NCI-H748 treated with DMSO at 0.1 percent for 48 hours (cell line): Measurements from ENCODE around the gene ASAP3.
"Not testable (repeated sequence)": the region's sequence is repeated elsewhere in the genome, so short reads cannot be mapped to it uniquely, and the experiment has no call there.

ENCODE experiments used
- DNase-seq: peaks from one replicate; lab custom pipeline; 2025; lab: John Stamatoyannopoulos, UW

The ASAP3 gene

DNA sequence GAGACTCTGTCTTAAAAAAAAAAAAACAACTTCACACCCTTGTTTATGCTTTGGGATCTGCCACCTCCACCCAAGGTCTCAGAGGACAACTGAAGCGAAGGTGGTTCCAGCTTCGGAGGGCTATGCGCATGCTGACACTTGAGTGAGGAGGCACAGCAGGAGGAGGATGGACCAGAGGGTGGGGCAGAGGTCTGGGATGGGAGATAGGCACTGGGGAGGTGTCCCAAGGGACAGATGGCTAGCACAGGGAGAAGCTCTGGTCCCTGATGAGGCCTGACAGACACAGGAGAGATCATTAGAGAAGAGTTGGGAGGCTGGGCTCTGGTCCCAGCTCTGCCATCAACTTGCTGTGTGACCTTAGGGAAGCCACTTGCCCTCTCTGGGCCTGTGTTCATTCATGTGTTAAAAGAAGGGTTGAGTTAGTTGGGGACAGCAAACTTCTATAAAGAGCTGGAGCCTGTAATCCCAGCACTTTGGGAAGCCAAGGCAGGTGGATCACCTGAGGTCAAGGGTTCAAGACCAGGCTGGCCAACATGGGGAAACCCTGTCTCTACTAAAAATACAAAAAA, 30.2 kb upstream of the ASAP3 start:
- no peak for DNase-seq

DNA sequence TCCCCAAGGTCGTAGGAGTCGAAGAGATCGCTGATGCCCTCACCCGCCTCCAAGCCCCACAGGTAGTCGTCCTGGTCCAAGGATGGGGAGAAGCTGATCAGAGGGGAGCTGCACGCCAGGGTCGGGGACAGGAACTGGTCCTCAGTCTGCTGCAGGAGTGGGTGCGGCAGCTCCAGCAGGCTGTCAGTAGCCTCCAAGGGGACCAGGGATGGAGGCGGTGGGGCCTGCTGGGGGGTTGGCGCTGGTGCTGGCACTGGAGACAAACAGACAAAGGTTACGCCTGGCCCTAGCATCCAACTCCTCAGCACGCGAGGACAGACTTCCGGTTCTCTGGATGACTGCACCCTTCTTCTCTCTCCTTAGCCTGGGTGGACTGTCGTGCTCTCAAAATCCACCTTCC, 25.9 kb upstream of the ASAP3 start:
- DNase-seq, result no peak

DNA sequence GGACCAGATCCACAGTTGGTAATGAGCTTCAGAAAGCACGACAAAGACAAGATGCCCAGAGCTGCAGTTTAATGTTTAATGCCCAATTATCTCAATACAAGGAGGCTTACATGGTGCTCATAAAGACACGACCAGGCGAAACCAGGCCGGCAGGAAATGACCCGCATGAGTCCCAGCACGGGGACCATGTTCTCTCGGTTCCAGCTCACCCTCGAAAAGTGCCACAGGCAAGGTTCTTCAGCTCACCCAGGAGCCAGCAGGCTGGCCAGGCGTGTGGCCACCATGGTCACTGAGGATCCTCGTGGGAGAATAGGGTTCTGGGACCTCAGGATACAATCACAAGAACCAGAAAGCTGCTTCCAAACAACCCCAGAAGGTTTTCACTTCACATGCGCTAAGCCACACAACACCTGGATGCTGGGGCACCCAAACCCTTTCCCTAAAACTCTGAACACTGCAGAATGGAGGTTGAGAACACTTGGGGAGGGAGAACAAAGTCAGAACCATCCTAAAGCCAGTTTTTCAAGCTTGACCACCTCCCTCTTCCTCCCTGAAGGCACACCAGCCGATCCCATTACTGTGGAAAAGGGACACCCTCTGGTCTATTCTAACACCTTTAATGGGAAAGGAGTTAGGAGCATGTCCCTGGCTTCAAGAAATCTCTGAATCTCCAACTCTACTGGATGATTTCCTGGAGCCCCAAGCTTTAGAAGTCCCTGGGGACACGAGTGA, 22.6 kb upstream of the ASAP3 start:
- DNase-seq, result no peak

DNA sequence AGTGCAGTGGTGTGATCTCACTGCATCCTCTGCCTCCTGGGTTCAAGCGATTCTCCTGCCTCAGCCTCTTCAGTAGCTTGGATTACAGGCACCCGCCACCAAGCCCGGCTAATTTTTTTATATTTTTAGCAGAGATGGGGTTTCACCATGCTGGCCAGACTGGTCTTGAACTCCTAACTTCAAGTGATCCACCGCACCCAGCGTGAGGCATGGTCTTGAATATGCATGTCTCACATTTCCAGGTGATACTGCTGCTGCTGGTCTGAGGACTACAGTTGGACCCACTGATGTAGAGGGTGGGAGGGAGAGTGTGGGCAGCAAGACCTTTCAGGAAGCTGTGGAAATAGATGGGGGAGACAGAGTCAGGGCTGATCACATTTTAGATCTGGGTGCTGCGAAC, 21.9 kb upstream of the ASAP3 start:
- DNase-seq, result no peak

DNA sequence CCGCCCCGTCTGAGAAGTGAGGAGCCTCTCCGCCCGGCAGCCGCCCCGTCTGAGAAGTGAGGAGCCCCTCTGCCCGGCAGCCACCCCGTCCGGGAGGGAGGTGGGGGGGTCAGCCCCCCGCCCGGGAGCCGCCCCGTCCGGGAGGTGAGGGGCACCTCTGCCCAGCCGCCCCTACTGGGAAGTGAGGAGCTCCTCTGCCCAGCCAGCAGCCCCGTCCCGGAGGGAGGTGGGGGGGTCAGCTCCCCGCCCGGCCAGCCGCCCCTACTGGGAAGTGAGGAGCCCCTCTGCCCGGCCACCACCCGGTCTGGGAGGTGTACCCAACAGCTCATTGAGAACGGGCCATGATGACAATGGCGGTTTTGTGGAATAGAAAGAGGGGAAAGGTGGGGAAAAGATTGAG, 20.2 kb upstream of the ASAP3 start:
- DNase-seq, result not testable (repeated sequence)

DNA sequence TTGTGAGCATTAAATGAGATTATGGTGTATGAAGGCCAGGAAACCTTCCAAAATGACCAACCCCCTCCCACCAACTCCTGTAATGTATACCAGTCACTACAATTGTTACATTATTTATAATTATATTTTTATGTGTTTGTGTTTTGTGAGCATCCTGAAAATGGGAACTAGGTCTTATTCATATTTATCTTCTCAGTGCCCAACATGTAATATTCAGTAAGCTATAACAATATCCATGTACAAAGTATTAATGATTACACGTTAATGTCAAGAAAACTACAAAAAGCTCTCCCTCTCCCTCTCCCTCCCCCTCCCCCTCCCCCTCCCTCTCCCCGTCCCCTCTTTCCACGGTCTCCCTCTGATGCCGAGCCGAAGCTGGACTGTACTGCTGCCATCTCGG, 19.0 kb upstream of the ASAP3 start:
- no peak for DNase-seq

DNA sequence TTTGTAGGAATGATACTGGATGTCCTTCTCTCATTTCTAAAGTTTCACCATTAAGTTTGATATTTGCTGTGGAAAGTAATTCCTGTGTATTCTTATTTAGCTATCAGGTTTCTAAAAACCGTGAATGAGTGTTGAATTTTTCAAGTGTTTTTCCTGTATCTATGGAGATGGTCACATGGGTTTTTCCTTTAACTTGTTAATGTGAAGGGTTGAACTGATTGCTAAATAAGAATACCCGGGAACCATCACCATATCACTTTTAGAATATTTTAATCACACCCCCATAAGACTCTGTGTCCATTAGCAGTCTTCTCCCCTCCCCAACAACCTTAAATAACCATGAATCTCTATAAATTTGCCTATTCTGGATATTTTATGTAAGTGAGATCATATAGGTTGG, 16.5 kb upstream of the ASAP3 start:
- DNase-seq, result no peak

DNA sequence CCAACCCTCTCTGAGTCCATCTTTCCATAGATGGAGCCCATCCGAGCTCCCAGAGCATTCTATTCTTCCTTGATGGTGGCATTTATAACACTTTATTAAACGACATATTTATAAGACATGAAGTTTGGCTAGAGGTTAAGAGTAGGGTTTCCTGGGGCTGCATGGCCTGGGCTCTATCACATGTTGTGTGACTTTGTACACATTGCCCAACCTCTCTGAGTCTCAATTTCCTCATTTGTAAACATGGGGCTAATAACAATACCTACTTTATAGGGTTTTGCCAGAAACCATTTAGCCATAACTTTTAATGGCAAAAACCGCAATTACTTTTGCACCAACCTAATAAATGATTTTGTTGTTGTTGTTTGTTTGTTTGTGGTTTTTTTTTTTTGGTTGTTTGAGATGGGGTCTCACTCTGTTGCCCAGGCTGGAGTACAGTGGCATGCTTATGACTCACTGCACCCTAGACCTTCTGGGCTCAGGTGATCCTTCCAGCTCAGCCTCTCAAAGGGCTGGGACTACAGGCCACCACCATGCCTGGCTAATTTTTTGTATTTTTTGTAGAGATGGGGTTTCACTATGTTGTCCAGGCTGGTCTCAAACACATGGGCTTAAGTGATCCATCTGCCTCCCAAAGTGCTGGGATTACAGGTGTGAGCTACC, 13.9 kb upstream of the ASAP3 start:
- DNase-seq, result no peak

DNA sequence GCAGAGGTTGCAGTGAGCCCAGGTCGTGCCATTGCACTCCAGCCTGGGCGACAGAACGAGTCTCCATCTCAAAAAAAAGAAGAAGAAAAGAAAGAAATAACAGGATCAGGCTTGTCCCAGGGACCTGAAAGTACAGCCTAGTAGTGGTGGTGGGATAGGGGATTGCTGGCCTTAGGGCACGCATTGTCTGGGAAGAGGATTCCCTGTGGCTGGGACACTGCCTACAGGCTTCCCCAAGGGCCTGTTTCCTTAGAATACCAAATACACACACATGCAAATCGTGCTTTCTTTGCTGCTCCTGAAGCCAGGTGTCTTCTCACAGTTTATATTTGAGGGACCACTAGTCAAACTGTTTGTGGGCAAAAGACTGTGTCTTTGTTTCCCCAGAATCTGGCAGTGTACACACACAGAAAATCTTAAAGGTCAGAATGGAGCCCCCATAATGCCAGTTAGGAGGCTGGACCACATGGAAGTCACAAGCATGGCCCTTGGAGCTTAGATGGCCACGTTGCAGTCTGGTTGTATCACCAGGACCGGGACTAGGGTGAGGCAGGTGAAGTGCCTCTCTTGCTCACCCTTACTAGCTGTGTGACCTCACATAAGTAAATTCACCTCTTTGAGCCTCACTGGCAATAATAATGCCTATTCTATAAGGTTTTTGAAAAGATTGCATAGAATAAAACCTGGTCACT, 12.7 kb upstream of the ASAP3 start:
- no peak for DNase-seq

DNA sequence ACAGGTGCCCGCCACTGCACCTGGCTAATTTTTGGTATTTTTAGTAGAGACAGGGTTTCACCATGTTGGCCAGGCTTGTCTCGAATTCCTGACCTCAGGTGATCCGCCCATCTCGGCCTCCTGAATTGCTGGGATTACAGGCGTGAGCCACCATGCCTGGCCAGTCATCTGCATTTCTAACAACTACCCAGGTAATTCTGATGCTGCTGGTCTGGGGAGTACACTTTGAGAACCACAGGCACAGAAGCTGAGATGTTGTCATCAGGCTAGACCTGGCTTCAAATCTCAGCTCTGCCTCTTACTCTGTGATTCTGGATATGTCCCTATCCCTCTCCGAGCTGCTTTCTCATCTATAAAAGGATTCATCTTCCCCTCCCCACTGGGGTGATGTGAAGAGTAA, 10.9 kb upstream of the ASAP3 start:
- DNase-seq, result not testable (repeated sequence)

DNA sequence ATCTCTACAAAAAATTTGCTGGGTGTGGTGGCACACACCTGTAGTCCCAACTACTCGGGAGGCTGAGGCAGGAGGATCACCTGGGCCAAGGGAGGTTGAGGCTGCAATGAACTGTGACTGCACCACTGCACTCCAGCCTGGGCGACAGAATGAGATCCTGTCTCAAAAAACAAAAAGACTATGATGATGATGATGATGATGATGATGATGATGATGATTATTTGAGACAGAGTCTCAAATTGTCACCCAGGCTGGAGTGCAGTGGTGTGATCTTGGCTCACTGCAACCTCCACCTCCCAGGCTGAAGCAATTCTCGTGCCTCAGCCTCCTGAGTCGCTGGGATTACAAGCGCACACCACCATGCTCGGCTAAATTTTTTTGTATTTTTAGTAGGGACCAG, 8.8 kb upstream of the ASAP3 start:
- DNase-seq, result not testable (repeated sequence)

DNA sequence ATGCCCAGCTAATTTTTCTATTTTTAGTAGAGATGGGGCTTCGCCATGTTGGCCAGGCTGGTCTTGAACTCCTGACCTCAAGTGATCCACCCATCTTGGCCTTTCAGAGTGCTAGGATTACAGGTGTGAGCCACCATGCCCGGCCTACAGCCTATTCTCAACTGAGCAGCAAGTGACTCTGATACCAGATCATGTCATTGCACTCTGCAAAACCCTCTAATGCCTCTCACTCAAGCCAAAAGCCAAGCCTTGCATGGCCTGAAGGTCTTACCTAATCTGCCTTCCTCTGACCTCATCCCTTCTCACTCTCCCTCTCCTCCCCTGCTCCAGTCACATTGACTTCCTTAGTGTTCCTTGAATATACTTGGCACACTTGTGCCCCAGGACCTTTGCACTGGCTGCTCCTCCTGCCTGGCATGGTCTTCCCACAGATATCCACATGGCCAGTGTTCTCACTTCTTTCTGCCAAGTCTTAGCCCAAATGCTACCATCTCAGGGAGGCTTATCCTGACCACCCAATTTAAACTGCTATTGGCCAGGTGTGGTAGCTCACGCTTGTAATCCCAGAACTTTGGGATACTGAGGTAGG, 8.2 kb upstream of the ASAP3 start:
- DNase-seq, result no peak

DNA sequence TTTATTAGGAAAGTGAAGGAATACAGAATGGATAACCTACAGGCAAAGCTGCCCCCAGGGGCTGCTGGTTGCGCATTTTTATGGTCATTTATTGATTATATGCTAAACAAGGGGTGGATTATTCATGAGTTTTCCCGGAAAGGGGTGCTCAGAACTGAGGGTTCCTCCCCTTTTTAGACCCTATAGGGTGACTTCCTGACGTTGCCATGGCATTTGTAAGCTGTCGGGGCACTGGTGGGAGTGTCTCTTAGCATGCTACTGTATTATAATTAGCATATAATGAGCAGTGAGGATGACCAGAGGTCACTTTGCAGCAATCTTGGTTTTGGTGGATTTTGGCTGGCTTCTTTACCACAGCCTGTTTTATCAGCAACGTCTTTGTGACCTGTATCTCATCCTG, 5.9 kb upstream of the ASAP3 start:
- no peak for DNase-seq

DNA sequence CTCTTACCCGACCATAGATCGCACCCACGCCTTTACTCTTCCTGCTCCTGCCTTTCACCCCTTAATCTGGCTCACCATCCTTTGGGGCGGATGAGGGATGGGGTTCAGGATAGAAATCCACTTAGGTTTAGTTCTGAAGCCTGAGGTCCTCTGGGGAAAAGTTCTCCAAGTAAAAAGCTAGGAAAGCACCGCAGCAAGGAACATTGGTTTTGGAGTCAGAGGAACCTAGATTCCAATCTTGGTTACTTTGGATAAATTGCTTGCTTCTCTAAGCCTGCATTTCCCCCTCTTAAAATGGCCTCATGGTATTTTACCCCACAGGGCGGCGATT, 988 bp upstream of the ASAP3 start:
- no peak for DNase-seq

DNA sequence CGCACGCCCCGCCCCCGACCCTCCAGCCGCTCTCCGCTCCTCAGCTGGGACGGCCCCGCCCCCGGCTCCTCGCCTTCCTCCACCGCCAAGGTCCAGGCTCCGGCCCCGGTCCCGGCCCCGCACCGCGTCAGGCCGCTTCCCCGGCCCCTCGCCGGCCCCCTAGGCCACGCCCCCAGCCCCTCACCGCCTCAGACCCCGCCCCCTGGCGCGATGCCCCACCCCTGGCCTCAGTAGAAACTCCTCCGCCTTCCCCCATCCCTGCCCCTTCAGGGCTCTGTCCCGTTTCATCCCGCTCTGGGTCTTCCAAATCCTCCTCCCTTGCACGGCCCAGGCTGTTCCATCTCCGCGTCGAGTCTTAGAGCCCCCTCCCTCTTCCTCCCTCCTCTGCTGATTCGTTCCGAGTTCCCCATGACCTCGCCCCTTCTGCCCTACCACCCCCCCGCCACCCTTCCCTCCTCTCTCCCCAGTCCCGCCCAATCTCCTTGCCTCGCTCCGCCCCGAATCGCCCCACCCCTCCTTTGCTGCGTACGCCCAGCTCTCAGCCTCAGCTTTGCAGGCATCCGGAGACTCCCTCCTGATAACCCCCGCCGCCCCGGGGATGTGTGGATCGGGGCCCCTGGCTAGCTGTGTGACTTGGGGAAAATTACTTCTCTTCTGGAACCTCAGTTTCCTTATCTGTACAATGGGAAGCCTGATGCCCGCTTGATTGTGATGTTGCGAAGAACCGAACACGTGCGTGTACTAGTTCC, 448 bp upstream of the ASAP3 start:
- peak; percentile 67 for DNase-seq

DNA sequence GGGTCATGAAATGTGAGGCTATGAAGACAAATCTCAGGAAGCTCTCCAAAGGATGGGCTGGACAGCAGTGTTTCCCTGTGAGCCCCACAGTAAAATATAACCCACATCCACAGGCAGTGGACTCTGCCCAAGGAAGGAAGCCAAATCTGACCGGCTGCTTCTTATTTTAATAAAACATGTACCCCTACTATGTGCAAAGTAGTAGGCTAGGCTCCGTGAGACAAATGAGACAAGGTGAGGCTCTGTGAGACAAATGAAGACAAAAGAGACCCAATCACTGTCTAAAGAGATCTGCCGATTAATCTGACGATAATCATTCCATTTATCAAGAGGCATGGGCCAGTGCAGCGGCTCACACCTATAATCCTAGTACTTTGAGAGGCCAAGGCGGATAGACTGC, 2.1 kb downstream of the ASAP3 start:
- no peak for DNase-seq

DNA sequence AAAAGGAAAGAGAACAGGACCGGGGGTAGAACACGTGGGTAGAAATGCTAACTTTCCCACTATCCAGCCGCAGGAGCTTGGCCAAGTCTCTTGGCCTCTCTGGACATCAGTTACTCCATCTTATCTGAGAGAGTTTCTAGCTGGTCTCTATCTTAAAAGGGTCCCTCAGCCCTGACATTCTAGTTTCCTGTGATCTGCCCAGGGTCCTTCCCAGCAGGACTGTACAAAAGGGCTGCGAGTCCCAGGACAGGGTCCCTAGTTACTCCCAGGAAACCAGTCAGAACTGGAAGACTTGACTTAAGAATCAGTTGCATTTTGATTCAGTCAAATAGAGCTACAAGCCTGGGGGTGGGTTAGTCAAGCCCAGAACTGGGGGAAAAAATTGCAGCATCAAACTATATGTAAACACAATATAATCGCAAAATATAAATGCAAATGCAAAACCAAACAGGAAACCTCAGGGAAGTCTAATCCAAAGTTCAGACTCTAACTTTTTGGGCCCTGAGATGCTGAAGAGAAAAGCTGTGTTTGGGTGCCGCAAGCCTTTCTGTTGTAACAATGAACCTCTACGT, 2.9 kb downstream of the ASAP3 start:
- no peak for DNase-seq

DNA sequence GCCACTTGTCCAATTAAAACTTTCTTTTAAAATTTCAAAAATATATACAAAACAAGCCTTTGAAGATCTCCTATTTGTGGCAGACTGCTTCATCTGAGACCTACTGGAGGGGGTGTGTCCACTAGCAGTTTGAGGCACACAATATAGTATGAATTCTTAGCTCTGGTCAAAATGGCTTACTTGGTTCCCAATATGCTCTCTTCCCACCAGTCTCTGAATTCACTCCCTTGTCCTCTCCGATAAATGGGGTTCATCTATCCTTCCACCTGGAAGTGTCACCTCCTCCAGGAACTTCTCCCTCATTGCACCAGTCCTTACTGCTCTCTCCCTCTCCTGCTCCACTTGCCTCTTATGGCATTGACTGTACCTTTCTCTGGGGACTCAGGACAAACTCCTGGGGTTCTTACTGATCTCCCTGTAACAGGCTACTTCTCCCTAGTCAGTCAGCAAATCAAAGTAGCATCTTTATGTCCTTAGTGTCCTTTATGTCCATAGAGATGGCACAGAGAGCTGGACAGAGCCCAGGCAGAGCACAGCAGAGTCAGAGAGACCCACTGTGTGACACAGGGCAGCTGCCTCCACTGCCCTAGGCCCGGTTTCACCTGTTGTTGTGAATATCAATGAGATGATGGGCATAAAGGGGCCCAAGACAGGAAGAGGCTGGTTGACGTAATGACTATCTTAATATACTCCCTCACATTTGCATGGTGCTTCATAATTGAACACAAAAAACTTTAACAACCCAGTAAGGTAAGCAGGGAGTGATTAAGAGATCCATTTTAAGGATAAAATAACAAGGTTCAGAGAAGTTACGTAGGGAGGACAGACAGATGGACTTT, 3.6 kb downstream of the ASAP3 start:
- DNase-seq, result no peak

DNA sequence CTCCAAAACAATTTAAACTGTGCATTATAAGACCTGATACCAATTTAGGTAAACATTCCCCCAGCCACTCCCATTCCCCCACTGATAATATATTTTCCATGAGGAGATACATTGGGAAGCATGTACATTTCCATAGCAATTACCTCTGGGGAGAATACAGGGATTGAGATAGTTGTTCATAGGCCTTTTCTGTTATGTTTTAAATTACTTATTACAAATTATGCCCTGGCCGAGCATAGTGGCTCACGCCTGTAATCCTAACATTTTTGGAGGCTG, 4.4 kb downstream of the ASAP3 start:
- no peak for DNase-seq

DNA sequence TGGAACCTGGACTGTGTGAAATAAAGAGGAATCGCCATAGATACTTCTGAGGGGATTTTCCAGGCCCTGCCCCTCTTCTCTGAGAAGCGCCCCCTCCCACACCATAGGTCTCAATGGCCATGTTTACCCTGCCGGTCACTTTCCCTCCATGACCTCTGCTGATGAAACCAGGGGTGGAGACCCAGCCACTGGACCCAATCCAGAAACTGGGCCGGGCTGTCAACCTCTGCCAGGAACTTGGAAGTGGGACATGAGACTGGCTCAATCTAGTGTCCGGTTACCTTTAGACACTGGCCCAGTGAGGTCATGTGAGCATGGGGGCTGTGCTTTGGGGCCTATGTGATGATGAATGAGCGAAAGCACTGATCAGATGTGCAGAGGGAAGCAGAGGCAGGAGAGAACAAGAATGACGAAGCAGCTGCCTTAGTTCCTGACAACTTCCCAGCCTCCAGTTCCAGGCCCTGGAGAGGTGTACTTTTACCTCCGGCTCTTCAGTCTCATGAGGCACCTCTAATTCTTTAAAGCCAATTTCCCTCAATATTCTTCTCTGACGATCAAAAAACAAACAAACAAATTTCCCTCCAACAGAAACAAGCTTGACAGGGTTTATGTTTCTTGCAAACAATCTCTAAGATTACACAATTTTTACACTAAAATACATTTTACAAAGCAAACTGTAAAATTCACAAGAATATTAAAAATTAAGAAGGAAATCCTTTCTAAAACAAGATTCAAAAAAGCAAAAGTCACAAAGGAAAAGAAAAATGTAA, 4.9 kb downstream of the ASAP3 start:
- DNase-seq, result no peak
